Mesendoderm (in vitro differentiated cells): Measurements from ENCODE around the gene SPTLC3.

ENCODE experiments used
- DNase-seq: peaks from one replicate; pipeline ENCODE4 v3.0.0; 2013
- H2AK5ac ChIP-seq: 2 replicates; pipeline ENCODE4 v1.6.1; 2013; ENCODE audit warnings: low read length, inconsistent platforms
- H2BK120ac ChIP-seq: 2 replicates; pipeline ENCODE4 v1.6.1; 2013; ENCODE audit warnings: low read depth, mild to moderate bottlenecking, low read length, moderate library complexity, mixed read lengths
- H2BK15ac ChIP-seq: replicated peaks from 2 replicates; pipeline ENCODE4 v1.6.1; 2013; ENCODE audit warnings: low read depth, mild to moderate bottlenecking, moderate library complexity
- H2BK5ac ChIP-seq: 2 replicates; pipeline ENCODE4 v1.6.1; 2013; ENCODE audit warnings: low read length, inconsistent platforms
- H3K18ac ChIP-seq: 2 replicates; pipeline ENCODE4 v1.6.1; 2013; ENCODE audit warnings: mild to moderate bottlenecking, low read length, mixed read lengths
- H3K23ac ChIP-seq: one replicate; pipeline ENCODE4 v1.6.1; 2013; ENCODE audit warnings: low read length
- H3K27ac ChIP-seq: 2 replicates; pipeline ENCODE4 v1.5.1; 2013; ENCODE audit warnings: low read depth, mild to moderate bottlenecking, inconsistent platforms, low read length, moderate library complexity
- H3K27me3 ChIP-seq: 2 replicates; pipeline ENCODE4 v1.6.1; 2013; ENCODE audit warnings: low read length, control low read depth, mild to moderate bottlenecking, inconsistent platforms; ENCODE audit not compliant: insufficient read depth, poor library complexity
- H3K36me3 ChIP-seq: 2 replicates; pipeline ENCODE4 v1.6.1; 2013; ENCODE audit warnings: low read length, inconsistent platforms; ENCODE audit not compliant: control insufficient read depth, insufficient read depth
- H3K4ac ChIP-seq: one replicate; pipeline ENCODE4 v1.6.1; 2013; ENCODE audit warnings: low read depth, mild to moderate bottlenecking, low read length, moderate library complexity
- H3K4me1 ChIP-seq: 2 replicates; pipeline ENCODE4 v1.6.1; 2013; ENCODE audit warnings: low read depth, low read length, inconsistent platforms; ENCODE audit not compliant: control insufficient read depth
- H3K4me2 ChIP-seq: 2 replicates; pipeline ENCODE4 v1.6.1; 2013; ENCODE audit warnings: low read length
- H3K4me3 ChIP-seq: 2 replicates; pipeline ENCODE4 v1.5.1; 2013; ENCODE audit warnings: mild to moderate bottlenecking, low read length
- H3K56ac ChIP-seq: one replicate; pipeline ENCODE4 v1.6.1; 2013; ENCODE audit warnings: low read length
- H3K79me1 ChIP-seq: 2 replicates; pipeline ENCODE4 v1.6.1; 2013; ENCODE audit warnings: low read length, inconsistent platforms
- H3K79me2 ChIP-seq: 2 replicates; pipeline ENCODE4 v1.6.1; 2013; ENCODE audit warnings: mild to moderate bottlenecking, low read length; ENCODE audit not compliant: control insufficient read depth, insufficient read depth
- H3K9ac ChIP-seq: 2 replicates; pipeline ENCODE4 v1.6.1; 2013; ENCODE audit warnings: low read length, inconsistent platforms
- H4K5ac ChIP-seq: one replicate; pipeline ENCODE4 v1.6.1; 2013; ENCODE audit warnings: low read length
- H4K8ac ChIP-seq: one replicate; pipeline ENCODE4 v1.6.1; 2013; ENCODE audit warnings: low read depth, mild to moderate bottlenecking, control low read depth, low read length, moderate library complexity
- WGBS: extraction: QIAGEN DNeasy Blood & Tissue Kit; methylation state at CpG from one replicate; pipeline ENCODE4 v1.1.7; 2013; ENCODE audit warnings: low lambda C conversion rate, missing lambda C conversion rate; ENCODE audit not compliant: insufficient coverage; ENCODE audit errors: extremely low coverage; 5-methylcytosine and 5-hydroxymethylcytosine counted together

SPTLC3 gene

GRCh38 chr20:13186043-13186774 lies 177.4 kb downstream of the SPTLC3 start:
- Histone ChIP-seq H3K4me1 (no peaks in the 10 kb centered on the region), H2AK5ac (no peak overlapping the region), H3K79me1 (no peaks in the 10 kb centered on the region), H3K27ac (no peak overlapping the region), H2BK120ac (no peak overlapping the region), H3K4ac (no peak overlapping the region), H3K23ac (no peak overlapping the region), H4K5ac (no peak overlapping the region), H3K56ac (no peak overlapping the region), H2BK5ac (no peak overlapping the region), H3K4me3 (no peak overlapping the region), H3K9ac (no peak overlapping the region), H3K4me2 (no peak overlapping the region), H3K18ac (no peak overlapping the region), H2BK15ac (no peak overlapping the region), H3K27me3 (no peaks in the 10 kb centered on the region), H3K79me2 (no peaks in the 10 kb centered on the region), H3K36me3 (no peaks in the 10 kb centered on the region), H4K8ac (no peak overlapping the region)
- no peak for DNase-seq
- WGBS, result no CpG with 5 or more reads among the region's 3 CpGs

DNA sequence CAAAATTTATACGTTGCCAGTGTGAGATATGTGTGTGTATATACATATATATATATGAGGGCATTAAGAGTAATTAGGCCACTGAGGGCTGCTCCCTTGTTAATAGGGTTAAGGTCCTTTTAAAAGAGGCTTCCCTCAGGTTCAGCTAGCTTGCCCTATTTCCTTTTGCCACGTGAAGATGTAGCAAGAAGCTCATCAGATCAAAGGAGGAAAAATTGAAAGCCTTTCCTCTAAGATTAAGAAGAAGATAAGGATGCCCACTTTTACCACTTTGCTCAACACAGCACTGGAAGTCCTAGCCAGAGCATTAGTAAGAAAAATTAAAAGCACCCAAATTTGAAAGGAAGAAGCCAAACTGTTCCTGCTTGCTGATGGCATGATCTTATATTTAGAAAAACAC lies 179.1 kb downstream of the SPTLC3 start:
- Histone ChIP-seq H3K4me2 (no peak overlapping the region), H2BK5ac (no peak overlapping the region), H3K23ac (no peak overlapping the region), H3K36me3 (no peaks in the 10 kb centered on the region), H3K18ac (no peak overlapping the region), H3K27me3 (no peaks in the 10 kb centered on the region), H3K56ac (no peak overlapping the region), H3K27ac (no peak overlapping the region), H2AK5ac (no peak overlapping the region), H3K4me1 (no peaks in the 10 kb centered on the region), H2BK120ac (no peak overlapping the region), H3K4me3 (no peak overlapping the region), H3K79me2 (no peaks in the 10 kb centered on the region), H3K4ac (no peak overlapping the region), H4K8ac (no peak overlapping the region), H3K79me1 (no peaks in the 10 kb centered on the region), H4K5ac (no peak overlapping the region), H3K9ac (no peak overlapping the region), H2BK15ac (no peak overlapping the region)
- no CpG with 5 or more reads among the region's 2 CpGs for WGBS
- DNase-seq, result no peak

DNA sequence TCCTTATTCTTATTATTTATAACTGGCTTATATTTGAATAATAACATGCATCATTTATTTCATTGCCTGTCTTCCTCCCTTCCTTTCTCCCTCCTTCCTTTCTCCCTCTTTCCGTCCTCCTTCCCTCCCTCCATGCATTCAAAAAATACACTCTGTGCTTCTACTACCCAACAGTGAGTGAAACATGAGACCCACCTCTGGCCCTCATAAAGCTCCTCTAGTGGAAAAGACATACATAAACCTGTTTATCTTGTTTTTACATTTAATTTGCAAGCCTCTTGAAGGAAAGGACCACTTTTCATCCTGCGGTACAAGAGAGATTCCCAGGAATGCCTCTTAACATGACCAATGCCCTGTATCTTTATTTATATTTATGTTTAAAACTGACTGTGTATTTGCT lies 190.5 kb downstream of the SPTLC3 start:
- Histone ChIP-seq H3K4ac (no peak overlapping the region), H3K4me2 (no peak overlapping the region), H3K56ac (no peak overlapping the region), H3K79me2 (no peaks in the 10 kb centered on the region), H3K4me3 (no peak overlapping the region), H3K4me1 (peaks cover 4% of the 10 kb centered on the region), H3K79me1 (no peaks in the 10 kb centered on the region), H3K36me3 (no peaks in the 10 kb centered on the region), H2BK15ac (no peak overlapping the region), H2BK120ac (no peak overlapping the region), H4K5ac (no peak overlapping the region), H4K8ac (no peak overlapping the region), H3K27me3 (no peaks in the 10 kb centered on the region), H3K23ac (no peak overlapping the region), H2BK5ac (no peak overlapping the region), H3K27ac (no peak overlapping the region), H3K9ac (no peak overlapping the region), H2AK5ac (no peak overlapping the region), H3K18ac (no peak overlapping the region)
- WGBS, result no CpG with 5 or more reads among the region's 2 CpGs
- no peak for DNase-seq

- no CpG with 5 or more reads among the region's 5 CpGs for WGBS
- no peak overlapping the region for H2BK120ac ChIP-seq
- no peak overlapping the region for H2BK15ac ChIP-seq
- no peaks in the 10 kb centered on the region for H3K27me3 ChIP-seq
- no peaks in the 10 kb centered on the region for H3K79me2 ChIP-seq
- H3K9ac ChIP-seq, result no peak overlapping the region
- H3K4me2 ChIP-seq, result no peak overlapping the region
- no peak overlapping the region for H3K27ac ChIP-seq
- peaks cover 4% of the 10 kb centered on the region for H3K4me1 ChIP-seq
- H3K18ac ChIP-seq, result no peak overlapping the region
- H2BK5ac ChIP-seq, result no peak overlapping the region
- no peak overlapping the region for H4K5ac ChIP-seq
- no peak overlapping the region for H3K4ac ChIP-seq
- H4K8ac ChIP-seq, result no peak overlapping the region
- no peaks in the 10 kb centered on the region for H3K36me3 ChIP-seq
- no peak overlapping the region for H2AK5ac ChIP-seq
- no peak overlapping the region for H3K56ac ChIP-seq
- no peak overlapping the region for H3K4me3 ChIP-seq
- H3K79me1 ChIP-seq, result no peaks in the 10 kb centered on the region
- DNase-seq, result peak; percentile 18
- no peak overlapping the region for H3K23ac ChIP-seq
Measured at GRCh38 chr20:13200767-13201500, 192.2 kb downstream of the SPTLC3 start.

GRCh38 chr20:13202565-13202964 lies 193.8 kb downstream of the SPTLC3 start:
- Histone ChIP-seq H3K18ac (no peak overlapping the region), H3K79me2 (no peaks in the 10 kb centered on the region), H3K27me3 (no peaks in the 10 kb centered on the region), H3K56ac (no peak overlapping the region), H3K4me1 (peaks cover 4% of the 10 kb centered on the region), H3K9ac (no peak overlapping the region), H3K4ac (no peak overlapping the region), H3K27ac (no peak overlapping the region), H2BK120ac (no peak overlapping the region), H2BK15ac (no peak overlapping the region), H4K8ac (no peak overlapping the region), H2BK5ac (no peak overlapping the region), H3K79me1 (no peaks in the 10 kb centered on the region), H3K4me3 (no peak overlapping the region), H3K36me3 (no peaks in the 10 kb centered on the region), H2AK5ac (no peak overlapping the region), H3K23ac (no peak overlapping the region), H4K5ac (no peak overlapping the region), H3K4me2 (no peak overlapping the region)
- WGBS, result no CpG with 5 or more reads among the region's 6 CpGs
- DNase-seq, result no peak
